Measurements from ENCODE around the gene PPM1F.
"Not testable (repeated sequence)": the region's sequence is repeated elsewhere in the genome, so short reads cannot be mapped to it uniquely, and the experiment has no call there.

GRCh38 chr22:21883930-21884329, 68.7 kb downstream of the PPM1F start:
- not testable (repeated sequence) for TF ChIP-seq CTCF (IDR thresholded peaks at IDR 0.05); MYC (IDR thresholded peaks at IDR 0.05; ENCODE audit: borderline replicate concordance, low read length); FOSB (CRISPR knock-in tag; IDR thresholded peaks at IDR 0.05); EP300 (IDR thresholded peaks at IDR 0.05); PBX3 (IDR thresholded peaks at IDR 0.05); KDM5A (IDR thresholded peaks at IDR 0.05); JUN (IDR thresholded peaks at IDR 0.05); POLR2AphosphoS2 (conservative IDR thresholded peaks at IDR 0.05; ENCODE audit: low read length); CBX2 (IDR thresholded peaks at IDR 0.05; ENCODE audit: borderline replicate concordance, low read depth); RAD21 (conservative IDR thresholded peaks at IDR 0.05 in 1 of 2, IDR thresholded peaks at IDR 0.05 in 1 of 2)
- TF ChIP-seq, protein P1, sequence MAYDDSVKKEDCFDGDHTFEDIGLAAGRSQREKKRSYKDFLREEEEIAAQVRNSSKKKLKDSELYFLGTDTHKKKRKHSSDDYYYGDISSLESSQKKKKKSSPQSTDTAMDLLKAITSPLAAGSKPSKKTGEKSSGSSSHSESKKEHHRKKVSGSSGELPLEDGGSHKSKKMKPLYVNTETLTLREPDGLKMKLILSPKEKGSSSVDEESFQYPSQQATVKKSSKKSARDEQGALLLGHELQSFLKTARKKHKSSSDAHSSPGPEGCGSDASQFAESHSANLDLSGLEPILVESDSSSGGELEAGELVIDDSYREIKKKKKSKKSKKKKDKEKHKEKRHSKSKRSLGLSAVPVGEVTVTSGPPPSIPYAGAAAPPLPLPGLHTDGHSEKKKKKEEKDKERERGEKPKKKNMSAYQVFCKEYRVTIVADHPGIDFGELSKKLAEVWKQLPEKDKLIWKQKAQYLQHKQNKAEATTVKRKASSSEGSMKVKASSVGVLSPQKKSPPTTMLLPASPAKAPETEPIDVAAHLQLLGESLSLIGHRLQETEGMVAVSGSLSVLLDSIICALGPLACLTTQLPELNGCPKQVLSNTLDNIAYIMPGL (CRISPR knock-in tag; IDR thresholded peaks at IDR 0.05; ENCODE audit: borderline replicate concordance): not testable (repeated sequence)
- TF ChIP-seq, protein P2, sequence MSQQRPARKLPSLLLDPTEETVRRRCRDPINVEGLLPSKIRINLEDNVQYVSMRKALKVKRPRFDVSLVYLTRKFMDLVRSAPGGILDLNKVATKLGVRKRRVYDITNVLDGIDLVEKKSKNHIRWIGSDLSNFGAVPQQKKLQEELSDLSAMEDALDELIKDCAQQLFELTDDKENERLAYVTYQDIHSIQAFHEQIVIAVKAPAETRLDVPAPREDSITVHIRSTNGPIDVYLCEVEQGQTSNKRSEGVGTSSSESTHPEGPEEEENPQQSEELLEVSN (IDR thresholded peaks at IDR 0.05; ENCODE audit: borderline replicate concordance, low read depth): not testable (repeated sequence)
